Anterior cingulate cortex (tissue), 58 donors: ENCODE measurements around the gene TSR3.

Experiments used
- DNase-seq, 58 donors: peaks; one replicate each; lab custom pipeline; 2025; lab: John Stamatoyannopoulos, UW

Gene TSR3

DNA sequence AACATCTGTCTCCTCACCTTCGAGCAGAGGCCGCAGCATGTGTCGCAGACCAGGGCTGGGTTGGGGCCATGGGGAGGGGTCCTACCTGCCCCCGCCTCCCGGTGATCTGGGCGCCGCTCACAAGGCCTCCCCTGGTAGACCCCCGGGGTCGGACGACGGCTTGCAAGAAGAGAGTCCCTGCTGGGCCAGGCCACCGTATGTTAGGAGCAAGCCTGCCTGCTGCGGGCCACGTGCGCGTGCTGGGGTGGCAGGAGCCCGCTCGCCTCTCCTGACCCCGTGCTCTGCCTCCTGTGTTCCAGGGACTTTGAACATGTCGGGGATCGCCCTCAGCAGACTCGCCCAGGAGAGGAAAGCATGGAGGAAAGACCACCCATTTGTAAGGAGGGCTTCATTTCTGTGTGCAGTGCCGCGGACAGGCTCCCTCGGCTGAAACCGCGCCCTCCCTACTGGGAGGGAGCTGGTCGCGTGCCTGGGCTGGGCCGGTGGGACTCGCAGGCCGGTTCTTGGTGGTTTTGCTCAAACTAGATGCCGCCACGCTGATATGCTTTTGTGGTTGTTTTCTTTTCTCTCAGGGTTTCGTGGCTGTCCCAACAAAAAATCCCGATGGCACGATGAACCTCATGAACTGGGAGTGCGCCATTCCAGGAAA, 37.8 kb downstream of the TSR3 start:
- no peak for DNase-seq

- DNase-seq, result no peak
These were observed 38.8 kb downstream of the TSR3 start for GRCh38 chr16:1312903-1313302.

GRCh38 chr16:1312467-1312816, 39.2 kb downstream of the TSR3 start:
- no peak for DNase-seq

GRCh38 chr16:1311738-1312466, 39.8 kb downstream of the TSR3 start:
- peak in 1 of 58 donors; percentile 7 for DNase-seq

DNA sequence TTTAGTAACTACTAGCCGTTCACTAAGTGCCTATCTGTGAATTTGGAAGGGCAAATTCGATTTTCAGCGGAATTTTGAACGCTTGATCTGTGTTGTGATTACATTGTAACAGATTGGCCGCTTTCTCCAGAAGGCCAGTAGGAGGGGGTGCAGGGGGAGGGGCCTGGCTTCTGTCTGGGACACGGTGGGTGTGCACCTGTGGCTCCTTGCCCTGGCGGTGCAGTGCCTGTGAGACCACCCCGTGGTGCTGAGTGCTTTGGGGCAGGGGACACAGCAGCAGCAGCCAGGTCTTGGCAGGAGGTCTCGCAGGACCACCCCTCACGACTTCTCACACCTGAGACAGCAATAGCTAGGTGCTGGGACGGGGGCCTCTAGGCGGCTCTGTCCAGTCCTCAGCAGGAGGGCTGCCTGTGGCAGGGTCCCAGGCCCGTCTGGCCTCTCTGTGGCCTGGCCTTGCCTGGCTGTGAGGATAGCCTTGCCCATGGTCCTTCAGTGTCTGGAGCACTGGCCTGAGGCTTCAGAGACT, 40.4 kb downstream of the TSR3 start:
- DNase-seq, result no peak

GRCh38 chr16:1310832-1311200, 40.9 kb downstream of the TSR3 start:
- DNase-seq, result no peak

- peak in 4 of 58 donors; percentile 12 to 20 (median 16) for DNase-seq
These were observed 41.5 kb downstream of the TSR3 start for GRCh38 chr16:1309888-1310831.

- DNase-seq, result peak; percentile 87 to 99 (median 96)
These were observed 42.4 kb downstream of the TSR3 start, which contains the start of gene UBE2I for GRCh38 chr16:1308977-1309885. UBE2I (plus strand) TSS chr16:1309636; CDS start chr16:1314031, 4,395 bp downstream.

GRCh38 chr16:1308036-1308976, 43.4 kb downstream of the TSR3 start:
- DNase-seq, result no peak

DNA sequence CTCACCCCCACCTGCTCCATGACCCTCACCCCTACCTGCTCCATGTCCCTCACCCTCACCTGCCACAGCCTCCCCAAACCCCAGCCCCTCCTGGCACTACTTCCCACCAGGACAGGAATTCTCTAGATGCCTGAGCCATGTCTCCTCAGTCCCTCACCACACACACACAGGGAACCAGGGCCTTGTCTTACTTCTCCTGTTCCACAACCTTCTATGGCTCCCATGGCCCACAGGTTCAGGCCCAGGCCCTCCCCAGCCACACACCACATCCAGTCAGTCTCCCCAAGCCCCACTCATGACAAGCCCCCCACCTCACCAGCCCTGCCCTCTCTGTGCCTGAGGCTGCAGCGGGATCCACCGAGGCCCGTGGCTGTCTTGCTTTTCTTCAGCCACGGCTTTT, 45.3 kb downstream of the TSR3 start:
- no peak for DNase-seq

GRCh38 chr16:1305823-1306222, 45.9 kb downstream of the TSR3 start:
- no peak for DNase-seq

GRCh38 chr16:1301562-1301961, 50.1 kb downstream of the TSR3 start:
- no peak for DNase-seq

DNA sequence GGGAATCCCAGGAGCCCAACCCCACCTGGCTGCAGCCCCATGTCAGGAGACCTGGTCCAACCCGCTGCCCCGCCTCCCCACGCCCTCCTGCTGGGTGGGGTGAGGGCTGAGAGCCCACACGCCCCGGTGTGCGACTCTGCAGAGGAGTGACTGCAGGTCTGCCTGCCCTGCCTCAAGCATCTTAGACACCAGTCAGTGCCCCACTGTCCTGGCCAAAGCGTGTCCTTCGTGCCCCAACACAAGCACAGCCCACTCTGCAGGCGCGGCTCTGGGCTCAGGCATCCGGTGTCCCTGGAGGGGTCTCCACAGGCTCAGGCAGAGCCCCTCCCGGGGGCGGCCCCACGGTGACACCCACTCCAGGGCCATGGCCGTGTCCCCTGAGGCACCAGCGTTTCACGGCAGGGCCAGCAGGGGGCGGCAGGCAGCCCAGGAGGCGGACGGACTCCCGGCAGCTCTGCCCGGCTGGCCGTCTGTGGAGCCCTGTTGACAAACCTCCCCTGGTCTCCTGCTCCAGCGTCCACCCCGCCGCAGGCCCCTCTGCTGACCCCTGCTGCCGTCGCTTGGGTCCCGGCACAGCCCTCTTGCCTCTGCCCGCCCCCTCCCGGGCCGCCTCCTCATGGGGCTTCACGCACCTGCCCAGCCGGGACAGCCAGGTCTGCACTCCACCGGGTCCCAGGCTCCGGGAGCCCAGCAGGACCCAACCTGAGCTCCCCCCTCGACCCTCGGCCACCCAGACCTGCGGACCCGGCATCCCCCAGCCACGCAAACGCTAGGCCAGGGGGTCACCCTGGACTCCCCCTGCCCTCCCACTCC, 50.8 kb downstream of the TSR3 start:
- DNase-seq, result peak in 40 of 58 donors; percentile 4 to 60 (median 25)

DNA sequence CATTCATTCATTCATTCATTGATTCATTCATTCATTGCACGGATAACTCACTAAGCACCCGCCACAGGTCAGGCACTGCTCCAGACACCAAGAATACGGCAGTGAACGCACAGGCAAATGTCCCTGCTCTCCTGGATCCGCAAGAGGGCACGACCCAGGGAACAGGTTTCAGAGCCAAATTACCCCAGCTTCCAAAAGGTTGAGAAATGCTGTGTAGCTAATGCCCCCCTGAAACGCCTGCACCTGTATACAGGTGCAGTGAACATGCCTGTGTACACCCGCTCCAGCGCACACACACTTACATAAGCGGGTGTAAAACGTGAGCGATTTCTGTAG, 51.8 kb downstream of the TSR3 start:
- no peak for DNase-seq
